Hematopoietic multipotent progenitor cell treated with erythropoietin and hydrocortisone succinate and interleukin-3 and kit ligand, for 17 days (in vitro differentiated cells): ENCODE measurements around the gene TIMM13.
A peak's percentile ranks its signal among the peaks of the same experiment; 100 is the strongest.
"Not testable (repeated sequence)": the region's sequence is repeated elsewhere in the genome, so short reads cannot be mapped to it uniquely, and the experiment has no call there.

Source experiments
- DNase-seq: peaks from one replicate; pipeline ENCODE4 v3.0.0-alpha.2; 2015; ENCODE audit warnings: low spot score

The TIMM13 gene

GRCh38 chr19:2431318-2432055 is 4.1 kb upstream of the TIMM13 start:
- DNase-seq = no peak

- DNase-seq = no peak
Measured at GRCh38 chr19:2429917-2430535, 2.6 kb upstream of the TIMM13 start.

- no peak for DNase-seq
Measured at GRCh38 chr19:2428756-2429711, 1.6 kb upstream of the TIMM13 start.

DNA sequence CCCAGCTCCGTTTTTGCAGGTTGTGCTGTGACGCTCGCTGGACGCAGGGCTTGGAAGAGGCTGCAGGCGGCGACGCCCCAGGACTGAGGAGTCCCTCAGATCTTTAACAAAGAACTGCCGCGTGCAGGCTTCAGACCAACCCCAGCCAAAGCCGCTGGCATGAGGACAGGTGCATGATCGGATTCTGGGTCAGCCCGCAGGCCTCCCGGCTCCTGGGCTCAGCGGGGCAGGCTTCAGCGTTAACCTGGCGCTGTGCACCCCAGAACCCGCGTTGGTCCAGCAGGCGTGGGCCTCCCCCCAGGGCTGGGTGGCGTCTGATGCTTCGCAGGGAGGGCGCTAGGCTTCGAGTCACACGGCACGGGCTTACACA is 920 bp upstream of the TIMM13 start:
- DNase-seq = no peak

- peak; percentile 50 for DNase-seq
Measured at GRCh38 chr19:2426611-2427428, 566 bp downstream of the TIMM13 start.

GRCh38 chr19:2425622-2426581 is 1.5 kb downstream of the TIMM13 start:
- DNase-seq = no peak

DNA sequence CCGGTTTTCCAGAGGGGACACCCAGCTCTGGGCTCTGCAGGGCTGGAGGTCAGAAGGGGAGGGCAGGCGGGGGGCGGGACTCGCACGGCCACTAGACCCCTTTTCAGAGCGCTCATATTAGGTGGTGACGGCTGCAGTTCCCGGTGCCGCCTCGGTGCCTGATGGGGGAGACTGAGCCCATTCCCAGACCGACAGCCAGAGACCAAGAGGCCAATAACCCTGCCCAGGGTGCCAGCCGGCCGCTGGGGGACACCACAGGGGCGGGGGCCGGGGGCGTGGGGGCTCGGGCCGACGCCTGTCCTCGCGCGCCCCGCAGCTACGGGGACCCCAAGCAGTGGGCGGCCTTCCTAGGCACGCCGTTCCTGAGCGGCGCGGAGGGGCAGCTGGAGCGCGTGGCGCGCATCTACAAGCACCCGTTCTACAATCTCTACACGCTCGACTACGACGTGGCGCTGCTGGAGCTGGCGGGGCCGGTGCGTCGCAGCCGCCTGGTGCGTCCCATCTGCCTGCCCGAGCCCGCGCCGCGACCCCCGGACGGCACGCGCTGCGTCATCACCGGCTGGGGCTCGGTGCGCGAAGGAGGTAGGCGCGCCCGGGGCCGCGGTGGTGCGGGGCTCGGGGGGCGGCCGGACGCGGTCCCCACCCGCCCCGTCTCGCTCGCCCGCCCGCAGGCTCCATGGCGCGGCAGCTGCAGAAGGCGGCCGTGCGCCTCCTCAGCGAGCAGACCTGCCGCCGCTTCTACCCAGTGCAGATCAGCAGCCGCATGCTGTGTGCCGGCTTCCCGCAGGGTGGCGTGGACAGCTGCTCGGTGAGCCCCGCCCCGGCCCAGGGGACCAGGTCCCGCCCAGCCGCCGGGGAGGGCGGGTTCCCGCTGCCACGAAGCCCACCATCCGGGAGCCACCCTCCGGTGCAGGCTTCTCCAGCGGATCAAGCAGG is 2.4 kb downstream of the TIMM13 start:
- DNase-seq = no peak

- DNase-seq = no peak
Measured at GRCh38 chr19:2423915-2424685, 3.3 kb downstream of the TIMM13 start.

DNA sequence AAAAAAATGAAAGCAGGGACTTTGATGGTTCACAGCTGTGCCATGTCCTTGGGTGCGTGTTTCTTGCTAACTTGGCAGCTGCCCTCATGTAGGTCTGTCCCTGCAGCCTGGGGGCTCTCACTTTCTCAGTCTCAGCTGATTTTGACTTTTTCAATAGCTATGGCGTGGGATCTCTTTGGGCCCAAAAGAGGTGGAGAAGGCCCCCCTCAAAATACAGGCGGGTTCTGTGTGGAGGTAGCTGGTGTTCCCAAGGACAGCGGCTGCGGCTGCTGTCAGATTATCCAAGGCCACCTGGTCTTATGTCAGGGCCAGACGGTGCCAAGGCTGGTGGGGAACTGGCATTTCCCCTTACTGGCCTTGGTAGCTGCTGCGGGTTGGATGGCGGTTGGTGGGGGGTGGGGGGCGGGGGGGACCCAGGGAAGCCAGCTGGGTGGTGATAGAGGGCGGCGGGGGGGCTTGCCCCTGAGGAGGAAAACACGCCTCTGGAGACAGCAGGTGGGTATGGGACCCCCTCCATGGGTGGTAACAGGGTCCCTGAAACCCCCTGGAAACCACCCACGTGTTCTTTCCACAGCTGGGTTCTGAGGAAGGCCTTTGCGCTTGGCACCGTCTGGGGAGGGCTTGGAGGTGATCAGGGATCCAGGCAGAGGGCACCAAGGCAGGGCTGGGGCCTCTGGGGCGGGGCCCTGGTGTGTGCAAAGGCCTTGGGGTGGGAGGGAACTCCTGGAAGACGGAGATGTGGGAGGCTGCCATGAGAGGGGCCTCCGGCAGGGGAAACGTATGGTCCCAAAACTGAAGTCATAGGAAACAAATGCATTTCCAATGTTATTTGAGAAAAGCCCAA is 4.1 kb downstream of the TIMM13 start:
- no peak for DNase-seq

- peak; percentile 61 for DNase-seq
Measured at GRCh38 chr19:2421581-2422306, 5.6 kb downstream of the TIMM13 start.

DNA sequence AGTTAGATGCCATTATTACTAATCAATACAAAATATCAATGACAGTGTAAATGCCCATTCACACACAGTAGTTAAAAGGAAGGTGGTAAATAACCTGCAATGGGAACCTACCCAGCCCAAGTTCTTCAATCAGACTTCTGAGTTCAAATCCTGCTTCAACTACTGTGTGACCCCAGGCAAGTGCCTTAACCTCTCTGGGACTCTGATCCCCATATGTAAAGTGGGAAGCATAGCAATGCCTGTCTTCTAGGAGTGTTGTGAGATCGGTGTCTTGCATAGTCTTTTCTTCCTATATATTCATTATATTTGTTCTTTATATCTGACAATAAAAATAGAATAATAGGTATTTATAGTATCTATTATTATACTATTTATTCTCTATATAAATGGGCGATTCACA is 6.9 kb downstream of the TIMM13 start:
- no peak for DNase-seq

DNA sequence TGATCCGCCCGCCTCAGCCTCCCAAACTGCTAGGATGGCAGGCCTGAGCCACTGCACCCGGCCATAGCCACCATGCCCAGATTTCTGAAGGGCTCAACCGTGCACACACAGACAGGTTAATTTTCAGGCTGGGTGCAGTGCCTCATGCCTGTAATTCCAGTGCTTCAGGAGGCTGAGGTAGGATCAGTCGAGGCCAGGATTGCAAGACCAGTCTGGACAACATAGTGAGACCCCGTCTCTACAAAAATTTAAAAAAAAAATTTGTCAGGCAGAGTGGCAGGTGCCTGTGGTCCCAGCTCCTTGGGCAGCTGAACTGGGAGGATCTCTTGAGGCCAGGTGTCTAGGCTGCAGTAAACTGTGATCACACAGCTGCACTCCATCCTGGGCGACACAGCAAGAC is 7.6 kb downstream of the TIMM13 start:
- no peak for DNase-seq

- DNase-seq = no peak
Measured at GRCh38 chr19:2417881-2418406, 9.4 kb downstream of the TIMM13 start.

GRCh38 chr19:2417436-2417835 is 9.9 kb downstream of the TIMM13 start:
- not testable (repeated sequence) for DNase-seq

- DNase-seq = no peak
Measured at GRCh38 chr19:2416321-2417097, 10.9 kb downstream of the TIMM13 start.

DNA sequence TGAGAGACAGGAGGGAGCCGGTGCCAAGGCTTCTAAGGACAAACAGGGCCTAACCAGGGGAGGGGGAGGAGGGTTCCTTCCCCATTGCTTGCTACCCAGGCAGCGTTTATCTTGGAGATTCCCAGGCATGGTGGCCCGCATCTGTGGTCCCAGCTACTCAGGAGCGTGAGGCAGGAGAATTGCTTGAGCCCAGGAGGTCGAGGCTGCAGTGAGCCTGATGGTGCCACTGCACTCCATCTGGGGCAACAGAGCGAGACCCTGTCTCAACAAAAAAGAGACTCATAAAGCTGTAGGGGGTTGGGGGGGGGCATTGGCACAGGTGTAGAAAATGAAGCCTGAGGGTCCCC is 11.4 kb downstream of the TIMM13 start:
- no peak for DNase-seq
